ENCODE data around the gene NINJ2.

DNA sequence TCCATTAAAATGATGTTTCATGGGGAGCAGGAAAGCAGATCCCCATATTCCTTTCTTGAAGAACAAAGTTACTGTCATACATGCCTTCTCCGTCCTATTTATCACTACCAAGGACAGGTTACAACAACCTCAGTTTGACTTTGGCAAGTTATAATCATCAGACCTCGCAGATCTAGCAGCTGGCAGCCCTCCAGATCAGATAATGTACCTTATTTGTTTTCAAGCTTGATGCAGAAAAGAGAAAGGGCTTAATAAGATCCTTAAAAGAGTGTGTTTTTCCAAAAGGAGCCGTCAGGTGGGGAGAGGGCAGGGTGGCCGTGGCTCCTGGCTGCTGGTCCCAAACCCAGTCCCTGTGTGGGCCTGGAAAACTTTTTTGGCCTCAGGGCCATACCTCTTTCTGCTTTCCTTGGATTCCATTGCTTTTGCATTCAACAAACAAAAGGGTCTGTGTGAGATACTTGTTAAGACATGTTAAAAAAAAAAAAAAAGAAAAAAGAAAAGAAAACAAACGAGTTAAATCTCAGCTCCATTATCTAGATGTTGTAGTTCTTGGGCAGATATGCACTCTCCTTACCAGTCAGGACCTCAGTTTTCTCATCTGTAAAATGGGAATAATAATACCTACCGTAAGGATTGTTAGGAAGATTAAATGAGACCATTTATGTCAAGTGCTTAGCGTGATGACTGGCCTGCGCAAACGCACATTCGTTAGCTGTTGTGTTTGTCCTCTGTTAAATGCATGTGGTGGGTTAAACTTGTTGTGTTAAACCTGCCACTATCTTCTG, 138.9 kb downstream of the NINJ2 start:
- TF ChIP-seq POLR2AphosphoS5 (IDR thresholded peaks at IDR 0.05) = no peak
- no peak for TF ChIP-seq POLR2A (IDR thresholded peaks at IDR 0.05)
- TF ChIP-seq CTCF (IDR thresholded peaks at IDR 0.05) = no peak
- no peak for TF ChIP-seq EP300 (IDR thresholded peaks at IDR 0.05; ENCODE audit: low read depth)
